ENCODE measurements around the gene CMSS1.

DNA sequence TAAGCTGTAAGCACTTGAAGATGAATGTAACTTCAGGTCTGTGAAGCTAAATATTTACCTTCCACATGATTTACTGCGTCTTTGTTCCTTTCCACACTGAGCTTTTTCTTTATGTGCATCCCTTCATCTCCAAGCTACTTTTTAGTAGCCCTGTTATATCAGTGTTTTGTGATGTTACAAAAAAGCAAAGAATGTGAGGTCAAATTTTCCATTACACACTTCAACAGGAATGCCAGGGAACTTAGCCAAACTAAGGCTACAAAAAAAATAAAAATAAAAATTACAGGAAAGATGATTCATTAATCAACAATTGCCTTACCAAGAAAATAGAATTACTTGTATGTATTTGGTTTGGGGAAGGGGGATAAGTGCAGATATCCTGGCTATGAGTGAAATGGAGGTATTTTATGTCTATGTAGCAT is 223.7 kb downstream of the CMSS1 start:
- TF ChIP-seq CTCF (IDR thresholded peaks at IDR 0.05): no peak
- no peak for TF ChIP-seq POLR2AphosphoS5 (IDR thresholded peaks at IDR 0.05; ENCODE audit: low read depth, low read length)
- TF ChIP-seq REST (IDR thresholded peaks at IDR 0.05; ENCODE audit: insufficient read depth in 1 of 2, low read depth in 2 of 2, low read length in 1 of 2): no peak
